ENCODE measurements around the gene IFRD2. TPM values are rescaled to one million over a fixed set of nuclear protein-coding genes. Genes with fewer than 3 reads are reported as not detected.
"Not testable (repeated sequence)": the region's sequence is repeated elsewhere in the genome, so short reads cannot be mapped to it uniquely, and the experiment has no call there.

The IFRD2 gene
- total RNA-seq, 1 donor from 2014 or later, result 54.2 TPM

GRCh38 chr3:50272911-50273688 lies 19.1 kb downstream of the IFRD2 start:
- DNase-seq (ENCODE audit: extremely low spot score, unreplicated experiment), result peak; percentile 95
- TF ChIP-seq, protein P1, sequence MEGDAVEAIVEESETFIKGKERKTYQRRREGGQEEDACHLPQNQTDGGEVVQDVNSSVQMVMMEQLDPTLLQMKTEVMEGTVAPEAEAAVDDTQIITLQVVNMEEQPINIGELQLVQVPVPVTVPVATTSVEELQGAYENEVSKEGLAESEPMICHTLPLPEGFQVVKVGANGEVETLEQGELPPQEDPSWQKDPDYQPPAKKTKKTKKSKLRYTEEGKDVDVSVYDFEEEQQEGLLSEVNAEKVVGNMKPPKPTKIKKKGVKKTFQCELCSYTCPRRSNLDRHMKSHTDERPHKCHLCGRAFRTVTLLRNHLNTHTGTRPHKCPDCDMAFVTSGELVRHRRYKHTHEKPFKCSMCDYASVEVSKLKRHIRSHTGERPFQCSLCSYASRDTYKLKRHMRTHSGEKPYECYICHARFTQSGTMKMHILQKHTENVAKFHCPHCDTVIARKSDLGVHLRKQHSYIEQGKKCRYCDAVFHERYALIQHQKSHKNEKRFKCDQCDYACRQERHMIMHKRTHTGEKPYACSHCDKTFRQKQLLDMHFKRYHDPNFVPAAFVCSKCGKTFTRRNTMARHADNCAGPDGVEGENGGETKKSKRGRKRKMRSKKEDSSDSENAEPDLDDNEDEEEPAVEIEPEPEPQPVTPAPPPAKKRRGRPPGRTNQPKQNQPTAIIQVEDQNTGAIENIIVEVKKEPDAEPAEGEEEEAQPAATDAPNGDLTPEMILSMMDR (IDR thresholded peaks at IDR 0.05), result peak; percentile 98

GRCh38 chr3:50272538-50272910 lies 19.7 kb downstream of the IFRD2 start:
- not testable (repeated sequence) for H3K27ac Mint-ChIP-seq (ENCODE audit: unreplicated experiment); DNase-seq (ENCODE audit: extremely low spot score, unreplicated experiment); H3K36me3 Mint-ChIP-seq (ENCODE audit: unreplicated experiment); H3K9me3 Mint-ChIP-seq (ENCODE audit: unreplicated experiment); H3K4me3 Mint-ChIP-seq (ENCODE audit: unreplicated experiment)
- peaks cover 43% of the 10 kb centered on the region for H3K4me1 Mint-ChIP-seq (ENCODE audit: unreplicated experiment)
- peaks cover 16% of the 10 kb centered on the region for H3K27me3 Mint-ChIP-seq (ENCODE audit: unreplicated experiment)

More at GRCh38 chr3:50272911-50273688, 19.1 kb downstream of the IFRD2 start:
- no peaks in the 10 kb centered on the region for H3K36me3 Mint-ChIP-seq (ENCODE audit: unreplicated experiment)
- no peaks in the 10 kb centered on the region for H3K9me3 Mint-ChIP-seq (ENCODE audit: unreplicated experiment)
- H3K27me3 Mint-ChIP-seq (ENCODE audit: unreplicated experiment), result peaks cover 16% of the 10 kb centered on the region
- peak overlapping the region; percentile 41 for H3K4me3 Mint-ChIP-seq (ENCODE audit: unreplicated experiment)
- H3K27ac Mint-ChIP-seq (ENCODE audit: unreplicated experiment), result no peak overlapping the region
- H3K4me1 Mint-ChIP-seq (ENCODE audit: unreplicated experiment), result peaks cover 37% of the 10 kb centered on the region

GRCh38 chr3:50271314-50271936 lies 20.8 kb downstream of the IFRD2 start:
- TF ChIP-seq, protein P1 (IDR thresholded peaks at IDR 0.05), result no peak
- Mint-ChIP-seq H3K36me3 (ENCODE audit: unreplicated experiment) (no peaks in the 10 kb centered on the region), H3K27ac (ENCODE audit: unreplicated experiment) (no peak overlapping the region), H3K27me3 (ENCODE audit: unreplicated experiment) (peaks cover 16% of the 10 kb centered on the region), H3K9me3 (ENCODE audit: unreplicated experiment) (no peaks in the 10 kb centered on the region), H3K4me1 (ENCODE audit: unreplicated experiment) (peaks cover 54% of the 10 kb centered on the region), H3K4me3 (ENCODE audit: unreplicated experiment) (no peak overlapping the region)
- DNase-seq (ENCODE audit: extremely low spot score, unreplicated experiment), result no peak

DNA sequence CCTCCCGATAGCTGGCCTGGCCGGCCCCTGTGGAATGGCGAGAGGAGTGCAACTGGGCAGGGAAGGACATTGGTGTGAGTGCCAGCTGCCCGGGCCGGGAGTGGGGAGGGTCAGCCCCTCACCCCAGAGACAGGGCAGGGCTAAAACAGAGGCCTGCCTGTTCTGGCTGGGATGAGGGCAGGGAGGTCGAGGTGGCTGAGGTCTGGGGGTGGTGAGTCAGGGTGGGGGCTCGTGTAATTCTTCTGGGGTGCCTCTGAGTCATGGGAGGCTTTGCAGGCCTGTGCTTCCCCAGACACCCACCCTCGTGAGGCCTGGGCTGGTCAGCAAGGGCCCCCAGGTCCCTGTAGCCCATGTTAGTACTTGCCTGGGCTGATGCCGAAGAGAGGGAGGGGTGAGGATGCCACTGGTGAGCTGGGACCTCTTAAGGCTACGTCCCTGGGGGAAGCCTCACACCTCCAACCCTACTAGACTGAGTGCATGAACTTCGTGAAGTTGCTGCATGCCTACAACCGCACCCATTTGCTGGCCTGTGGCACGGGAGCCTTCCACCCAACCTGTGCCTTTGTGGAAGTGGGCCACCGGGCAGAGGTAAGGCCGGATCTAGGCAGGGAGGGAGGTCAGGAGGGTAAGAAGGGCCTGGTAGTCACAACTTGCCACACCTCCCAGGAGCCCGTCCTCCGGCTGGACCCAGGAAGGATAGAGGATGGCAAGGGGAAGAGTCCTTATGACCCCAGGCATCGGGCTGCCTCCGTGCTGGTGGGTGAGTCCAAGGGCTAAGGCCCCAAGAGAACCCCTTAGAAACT lies 21.6 kb downstream of the IFRD2 start:
- Mint-ChIP-seq H3K4me3 (ENCODE audit: unreplicated experiment) (no peak overlapping the region), H3K27ac (ENCODE audit: unreplicated experiment) (peak overlapping the region; percentile 69), H3K36me3 (ENCODE audit: unreplicated experiment) (no peaks in the 10 kb centered on the region), H3K4me1 (ENCODE audit: unreplicated experiment) (peaks cover 59% of the 10 kb centered on the region), H3K9me3 (ENCODE audit: unreplicated experiment) (no peaks in the 10 kb centered on the region), H3K27me3 (ENCODE audit: unreplicated experiment) (peaks cover 12% of the 10 kb centered on the region)
- TF ChIP-seq, protein P1 (IDR thresholded peaks at IDR 0.05), result no peak
- DNase-seq (ENCODE audit: extremely low spot score, unreplicated experiment), result no peak

DNA sequence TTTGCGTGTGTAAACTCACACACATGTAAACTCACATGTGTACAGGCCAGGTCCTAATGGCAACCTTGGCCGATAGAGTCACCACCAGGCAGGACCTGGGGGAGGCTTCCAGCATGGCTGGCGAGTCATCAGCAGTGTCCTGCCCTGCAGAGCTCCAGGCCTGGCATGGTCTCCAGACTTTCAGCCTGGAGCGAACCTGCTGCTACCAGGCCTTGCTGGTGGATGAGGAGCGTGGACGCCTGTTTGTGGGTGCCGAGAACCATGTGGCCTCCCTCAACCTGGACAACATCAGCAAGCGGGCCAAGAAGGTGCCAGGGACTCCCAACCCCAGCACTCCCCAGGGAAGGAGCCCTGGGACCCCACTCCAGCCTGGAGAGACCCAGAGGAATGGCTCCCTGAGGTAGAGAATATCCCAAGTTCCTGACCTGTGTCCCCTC lies 22.2 kb downstream of the IFRD2 start:
- DNase-seq (ENCODE audit: extremely low spot score, unreplicated experiment), result no peak
- Mint-ChIP-seq H3K27ac (ENCODE audit: unreplicated experiment) (peak overlapping the region; percentile 69), H3K4me1 (ENCODE audit: unreplicated experiment) (peaks cover 58% of the 10 kb centered on the region)

More for the DNA sequence above, 22.2 kb downstream of the IFRD2 start:
- Mint-ChIP-seq H3K27me3 (ENCODE audit: unreplicated experiment) (peaks cover 9% of the 10 kb centered on the region), H3K9me3 (ENCODE audit: unreplicated experiment) (no peaks in the 10 kb centered on the region), H3K4me3 (ENCODE audit: unreplicated experiment) (no peak overlapping the region), H3K36me3 (ENCODE audit: unreplicated experiment) (no peaks in the 10 kb centered on the region)
- TF ChIP-seq, protein P1 (IDR thresholded peaks at IDR 0.05), result no peak

Data from osteocyte (in vitro differentiated cells).